GM23338 (cell line): Measurements from ENCODE around the gene NOPCHAP1. TPM values are rescaled to one million over a fixed set of nuclear protein-coding genes. Genes with fewer than 3 reads are reported as not detected.

ENCODE experiments used
- ATAC-seq: fragments of 200-7000 bp; cut with Tn5 transposase; 3 replicates; pipeline ENCODE4 v1.9.1; 2020
- DNase-seq: peaks from one replicate; pipeline ENCODE4 v3.0.0-alpha.2; 2015; ENCODE audit warnings: low spot score
- H2AFZ ChIP-seq: fragments of 200-600 bp; sonication (generic); 2 replicates; pipeline ENCODE4 v1.8.0; 2016; ENCODE audit warnings: antibody characterized with exemption, mild to moderate bottlenecking, moderate library complexity
- H3F3A ChIP-seq: fragments of 200-600 bp; sonication (generic); replicated peaks from 2 replicates; pipeline ENCODE4 v1.8.0; 2017; ENCODE audit warnings: antibody characterized with exemption, mixed run types, low read depth
- H3K27ac ChIP-seq: fragments of 200-600 bp; sonication (generic); 2 replicates; pipeline ENCODE4 v1.6.1; 2016; ENCODE audit warnings: low read depth
- H3K27me3 ChIP-seq: fragments of 200-600 bp; sonication (generic); 2 replicates; pipeline ENCODE4 v1.8.0; 2016; ENCODE audit warnings: mild to moderate bottlenecking, mixed run types, moderate library complexity; ENCODE audit not compliant: insufficient read depth
- H3K36me3 ChIP-seq: fragments of 200-600 bp; sonication (generic); 2 replicates; pipeline ENCODE4 v1.8.0; 2016; ENCODE audit warnings: mild to moderate bottlenecking; ENCODE audit not compliant: insufficient read depth
- H3K4me1 ChIP-seq: fragments of 200-600 bp; sonication (generic); 2 replicates; pipeline ENCODE4 v1.8.0; 2016; ENCODE audit warnings: mild to moderate bottlenecking, moderate library complexity; ENCODE audit not compliant: insufficient read depth
- H3K4me2 ChIP-seq: fragments of 200-600 bp; sonication (generic); 2 replicates; pipeline ENCODE4 v1.7.1; 2017; ENCODE audit warnings: mixed run types
- H3K4me3 ChIP-seq: fragments of 200-600 bp; sonication (generic); 2 replicates; pipeline ENCODE4 v1.6.1; 2016; ENCODE audit warnings: mixed run types
- H3K79me2 ChIP-seq: fragments of 200-600 bp; sonication (generic); replicated peaks from 2 replicates; pipeline ENCODE4 v1.8.0; 2017; ENCODE audit warnings: mild to moderate bottlenecking; ENCODE audit not compliant: insufficient read depth
- H3K9me2 ChIP-seq: fragments of 200-600 bp; sonication (generic); 2 replicates; pipeline ENCODE4 v1.8.0; 2017; ENCODE audit not compliant: insufficient read depth
- H4K20me1 ChIP-seq: fragments of 200-600 bp; sonication (generic); replicated peaks from 2 replicates; pipeline ENCODE4 v1.8.0; 2017; ENCODE audit warnings: mild to moderate bottlenecking; ENCODE audit not compliant: insufficient read depth
- H3K27ac Mint-ChIP-seq: 2 replicates; pipeline ENCODE4 v1.8.0; 2020; ENCODE audit warnings: inconsistent platforms, mild to moderate bottlenecking, moderate library complexity, mixed read lengths
- H3K27me3 Mint-ChIP-seq: 3 replicates; pipeline ENCODE4 v1.8.0; 2022; ENCODE audit warnings: low read depth, mild to moderate bottlenecking, moderate library complexity, mixed read lengths, inconsistent platforms; ENCODE audit not compliant: insufficient read depth, poor library complexity
- H3K36me3 Mint-ChIP-seq: 3 replicates; pipeline ENCODE4 v1.8.0; 2021; ENCODE audit warnings: low read depth, mild to moderate bottlenecking, inconsistent platforms, moderate library complexity, mixed read lengths
- H3K4me1 Mint-ChIP-seq: 3 replicates; pipeline ENCODE4 v1.8.0; 2020; ENCODE audit warnings: mild to moderate bottlenecking, inconsistent platforms, mixed read lengths
- H3K4me3 Mint-ChIP-seq: 3 replicates; pipeline ENCODE4 v1.8.0; 2021; ENCODE audit warnings: moderate library complexity, mild to moderate bottlenecking, inconsistent platforms, mixed read lengths
- H3K9me3 Mint-ChIP-seq: 3 replicates; pipeline ENCODE4 v1.8.0; 2020; ENCODE audit warnings: moderate library complexity, mild to moderate bottlenecking, inconsistent platforms, mixed read lengths
- EZH2 ChIP-seq: fragments of 200-600 bp; sonication (generic); IDR thresholded peaks from one replicate; pipeline ENCODE4 v1.8.0; 2017; ENCODE audit warnings: antibody characterized with exemption, mild to moderate bottlenecking, low read depth; ENCODE audit not compliant: unreplicated experiment
- EZH2phosphoT487 ChIP-seq: fragments of 200-600 bp; sonication (generic); IDR thresholded peaks from one replicate; pipeline ENCODE4 v1.8.1; 2018; ENCODE audit warnings: antibody characterized with exemption; ENCODE audit not compliant: unreplicated experiment
- JUNB ChIP-seq: IDR thresholded peaks from one replicate; pipeline ENCODE4 v1.6.1; 2016; ENCODE audit warnings: antibody characterized with exemption; ENCODE audit not compliant: unreplicated experiment
- POLR2AphosphoS5 ChIP-seq: IDR thresholded peaks from 2 replicates; pipeline ENCODE4 v1.6.1; 2016; ENCODE audit warnings: antibody characterized with exemption, low read depth
- STAT1 ChIP-seq: IDR thresholded peaks from one replicate; pipeline ENCODE4 v1.6.1; 2016; ENCODE audit warnings: antibody characterized with exemption; ENCODE audit not compliant: unreplicated experiment
- ZNF114 ChIP-seq: fragments of 250-450 bp; sonication (Bioruptor Pico); IDR thresholded peaks from 2 replicates; pipeline ENCODE4 v1.5.0; 2020; ENCODE audit warnings: mild to moderate bottlenecking, moderate library complexity
- polyA plus RNA-seq: library from polyadenylated mRNA; unstranded; fragments of >200 nt; fragmentation: Nextera tagmentation; extraction: Ambion mirVana; gene quantifications from 2 replicates; pipeline ENCODE4 v1.2.1, GENCODE V29; 2016
- total RNA-seq: library from RNA; depleted of rRNA; stranded (reverse); fragments of >200 nt; shearing (Covaris generic); gene quantifications from 2 replicates; pipeline ENCODE4 v1.2.3, GENCODE V29; 2014
- TF ChIP-seq, protein P1 (sequence below): IDR thresholded peaks from 2 replicates; pipeline ENCODE4 v1.6.1; 2016; ENCODE audit warnings: antibody characterized with exemption
- TF ChIP-seq, protein P2 (sequence below), 2 experiments: fragments of 200-600 bp in 1 of 2; sonication (generic) in 1 of 2; conservative IDR thresholded peaks; 2 replicates each; pipeline versions ENCODE4 v1.5.1 to v1.6.1; 2016 to 2017; ENCODE audit warnings: antibody characterized with exemption in 2 of 2, low read depth in 2 of 2, mild to moderate bottlenecking in 2 of 2, moderate library complexity in 1 of 2
- TF ChIP-seq, protein P3 (sequence below): IDR thresholded peaks from one replicate; pipeline ENCODE4 v1.6.1; 2018; ENCODE audit warnings: antibody characterized with exemption; ENCODE audit not compliant: unreplicated experiment

The NOPCHAP1 gene
- total and polyA plus RNA-seq, 2 experiments from 2014 or later, result 14.7 to 221 TPM

DNA sequence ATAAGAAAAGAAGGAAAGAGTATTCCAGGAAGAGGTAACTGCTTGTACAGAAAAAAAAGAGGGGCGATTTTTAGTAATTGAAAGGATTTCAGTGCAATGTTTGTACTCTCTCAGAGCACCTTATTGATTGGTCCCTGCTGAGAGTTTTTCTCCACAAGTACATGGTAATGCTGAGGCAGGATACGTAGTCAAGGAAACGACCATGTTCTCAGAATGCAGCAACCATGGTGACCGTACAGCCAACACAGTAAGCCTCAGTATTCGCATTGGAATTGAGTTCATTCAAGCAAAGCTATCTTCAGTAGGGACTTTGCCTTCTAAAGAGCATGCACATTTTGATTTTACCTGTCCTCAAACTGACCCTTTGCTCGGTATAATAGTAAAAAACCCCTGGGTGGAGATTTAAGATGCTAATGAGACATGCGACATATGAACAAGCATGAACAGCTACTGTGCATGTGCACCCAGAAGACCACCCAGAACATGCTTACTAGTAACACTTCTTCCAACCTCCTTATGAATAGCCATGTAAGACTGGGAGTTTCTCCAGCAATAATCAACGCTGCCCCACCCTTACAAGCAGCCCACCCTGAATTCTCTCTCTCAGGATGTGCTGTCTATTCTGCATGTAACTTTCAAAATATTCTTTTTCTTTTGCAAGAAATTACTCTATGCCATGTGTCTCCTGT is 21.8 kb upstream of the NOPCHAP1 start:
- Mint-ChIP-seq H3K27me3 (peaks cover 2% of the 10 kb centered on the region), H3K27ac (no peak overlapping the region), H3K36me3 (no peaks in the 10 kb centered on the region), H3K4me3 (no peak overlapping the region), H3K4me1 (peaks cover 7% of the 10 kb centered on the region; the same call in 2 of the 3 replicates), H3K9me3 (no peaks in the 10 kb centered on the region)
- H3F3A ChIP-seq, result no peaks in the 10 kb centered on the region
- TF ChIP-seq, protein P1, sequence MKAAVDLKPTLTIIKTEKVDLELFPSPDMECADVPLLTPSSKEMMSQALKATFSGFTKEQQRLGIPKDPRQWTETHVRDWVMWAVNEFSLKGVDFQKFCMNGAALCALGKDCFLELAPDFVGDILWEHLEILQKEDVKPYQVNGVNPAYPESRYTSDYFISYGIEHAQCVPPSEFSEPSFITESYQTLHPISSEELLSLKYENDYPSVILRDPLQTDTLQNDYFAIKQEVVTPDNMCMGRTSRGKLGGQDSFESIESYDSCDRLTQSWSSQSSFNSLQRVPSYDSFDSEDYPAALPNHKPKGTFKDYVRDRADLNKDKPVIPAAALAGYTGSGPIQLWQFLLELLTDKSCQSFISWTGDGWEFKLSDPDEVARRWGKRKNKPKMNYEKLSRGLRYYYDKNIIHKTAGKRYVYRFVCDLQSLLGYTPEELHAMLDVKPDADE, result no peak
- no peak for TF ChIP-seq POLR2AphosphoS5
- TF ChIP-seq, protein P2, sequence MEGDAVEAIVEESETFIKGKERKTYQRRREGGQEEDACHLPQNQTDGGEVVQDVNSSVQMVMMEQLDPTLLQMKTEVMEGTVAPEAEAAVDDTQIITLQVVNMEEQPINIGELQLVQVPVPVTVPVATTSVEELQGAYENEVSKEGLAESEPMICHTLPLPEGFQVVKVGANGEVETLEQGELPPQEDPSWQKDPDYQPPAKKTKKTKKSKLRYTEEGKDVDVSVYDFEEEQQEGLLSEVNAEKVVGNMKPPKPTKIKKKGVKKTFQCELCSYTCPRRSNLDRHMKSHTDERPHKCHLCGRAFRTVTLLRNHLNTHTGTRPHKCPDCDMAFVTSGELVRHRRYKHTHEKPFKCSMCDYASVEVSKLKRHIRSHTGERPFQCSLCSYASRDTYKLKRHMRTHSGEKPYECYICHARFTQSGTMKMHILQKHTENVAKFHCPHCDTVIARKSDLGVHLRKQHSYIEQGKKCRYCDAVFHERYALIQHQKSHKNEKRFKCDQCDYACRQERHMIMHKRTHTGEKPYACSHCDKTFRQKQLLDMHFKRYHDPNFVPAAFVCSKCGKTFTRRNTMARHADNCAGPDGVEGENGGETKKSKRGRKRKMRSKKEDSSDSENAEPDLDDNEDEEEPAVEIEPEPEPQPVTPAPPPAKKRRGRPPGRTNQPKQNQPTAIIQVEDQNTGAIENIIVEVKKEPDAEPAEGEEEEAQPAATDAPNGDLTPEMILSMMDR (conservative IDR thresholded peaks at IDR 0.05; ENCODE audit: low read depth in 2 of 2), result no peak
- TF ChIP-seq ZNF114 (CRISPR knock-in tag), result no peak
- H3K4me3 ChIP-seq, result no peak overlapping the region
- 0 out of 2 replicates have a peak, but pooled peaks cover 3% of the 10 kb centered on the region for H3K4me1 ChIP-seq
- no peaks in the 10 kb centered on the region for H4K20me1 ChIP-seq
- H3K9me2 ChIP-seq, result no peaks in the 10 kb centered on the region
- no peak overlapping the region for H3K4me2 ChIP-seq
- DNase-seq, result no peak
- no peak overlapping the region for H3K27ac ChIP-seq
- no peaks in the 10 kb centered on the region for H3K79me2 ChIP-seq
- no peak for ATAC-seq
- no peak overlapping the region for H2AFZ ChIP-seq
- peaks cover 10% of the 10 kb centered on the region; the same call in 1 of the 2 replicates for H3K27me3 ChIP-seq
- no peaks in the 10 kb centered on the region for H3K36me3 ChIP-seq

DNA sequence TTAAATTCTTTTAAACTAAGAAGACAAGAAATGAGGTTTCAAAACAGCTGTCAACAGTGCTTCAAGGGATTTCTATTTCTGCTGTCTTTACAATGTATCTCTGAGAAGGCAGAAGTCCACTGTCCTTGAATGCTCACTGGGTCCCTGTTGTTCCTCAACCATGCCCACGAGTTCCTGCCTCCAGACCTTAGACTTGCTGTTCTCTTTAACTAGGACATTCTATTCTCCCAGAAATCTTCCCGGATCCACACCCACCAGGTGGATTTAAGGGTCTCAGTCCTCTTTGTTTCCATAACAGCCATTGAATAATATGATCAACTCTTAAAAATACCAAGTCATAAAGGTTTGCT is 21.3 kb upstream of the NOPCHAP1 start:
- Mint-ChIP-seq H3K9me3 (no peaks in the 10 kb centered on the region), H3K27me3 (peaks cover 2% of the 10 kb centered on the region), H3K36me3 (no peaks in the 10 kb centered on the region), H3K4me1 (peaks cover 7% of the 10 kb centered on the region; the same call in 2 of the 3 replicates), H3K4me3 (no peak overlapping the region), H3K27ac (no peak overlapping the region)
- H3F3A ChIP-seq, result no peaks in the 10 kb centered on the region
- no peak overlapping the region for H3K4me2 ChIP-seq
- no peak for ATAC-seq
- no peak overlapping the region for H3K27ac ChIP-seq
- H2AFZ ChIP-seq, result no peak overlapping the region
- DNase-seq, result no peak
- H3K27me3 ChIP-seq, result peaks cover 5% of the 10 kb centered on the region; the same call in 1 of the 2 replicates
- no peaks in the 10 kb centered on the region for H4K20me1 ChIP-seq
- H3K36me3 ChIP-seq, result no peaks in the 10 kb centered on the region
- TF ChIP-seq ZNF114 (CRISPR knock-in tag), result no peak
- no peak for TF ChIP-seq JUNB
- TF ChIP-seq, protein P2 (conservative IDR thresholded peaks at IDR 0.05; ENCODE audit: low read depth in 2 of 2), result no peak
- no peak for TF ChIP-seq STAT1
- no peak for TF ChIP-seq EZH2phosphoT487
- no peak for TF ChIP-seq EZH2
- TF ChIP-seq, protein P3, sequence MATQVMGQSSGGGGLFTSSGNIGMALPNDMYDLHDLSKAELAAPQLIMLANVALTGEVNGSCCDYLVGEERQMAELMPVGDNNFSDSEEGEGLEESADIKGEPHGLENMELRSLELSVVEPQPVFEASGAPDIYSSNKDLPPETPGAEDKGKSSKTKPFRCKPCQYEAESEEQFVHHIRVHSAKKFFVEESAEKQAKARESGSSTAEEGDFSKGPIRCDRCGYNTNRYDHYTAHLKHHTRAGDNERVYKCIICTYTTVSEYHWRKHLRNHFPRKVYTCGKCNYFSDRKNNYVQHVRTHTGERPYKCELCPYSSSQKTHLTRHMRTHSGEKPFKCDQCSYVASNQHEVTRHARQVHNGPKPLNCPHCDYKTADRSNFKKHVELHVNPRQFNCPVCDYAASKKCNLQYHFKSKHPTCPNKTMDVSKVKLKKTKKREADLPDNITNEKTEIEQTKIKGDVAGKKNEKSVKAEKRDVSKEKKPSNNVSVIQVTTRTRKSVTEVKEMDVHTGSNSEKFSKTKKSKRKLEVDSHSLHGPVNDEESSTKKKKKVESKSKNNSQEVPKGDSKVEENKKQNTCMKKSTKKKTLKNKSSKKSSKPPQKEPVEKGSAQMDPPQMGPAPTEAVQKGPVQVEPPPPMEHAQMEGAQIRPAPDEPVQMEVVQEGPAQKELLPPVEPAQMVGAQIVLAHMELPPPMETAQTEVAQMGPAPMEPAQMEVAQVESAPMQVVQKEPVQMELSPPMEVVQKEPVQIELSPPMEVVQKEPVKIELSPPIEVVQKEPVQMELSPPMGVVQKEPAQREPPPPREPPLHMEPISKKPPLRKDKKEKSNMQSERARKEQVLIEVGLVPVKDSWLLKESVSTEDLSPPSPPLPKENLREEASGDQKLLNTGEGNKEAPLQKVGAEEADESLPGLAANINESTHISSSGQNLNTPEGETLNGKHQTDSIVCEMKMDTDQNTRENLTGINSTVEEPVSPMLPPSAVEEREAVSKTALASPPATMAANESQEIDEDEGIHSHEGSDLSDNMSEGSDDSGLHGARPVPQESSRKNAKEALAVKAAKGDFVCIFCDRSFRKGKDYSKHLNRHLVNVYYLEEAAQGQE, result no peak
- no peaks in the 10 kb centered on the region for H3K4me1 ChIP-seq
- H3K4me3 ChIP-seq, result no peak overlapping the region
- H3K9me2 ChIP-seq, result no peaks in the 10 kb centered on the region
- no peaks in the 10 kb centered on the region for H3K79me2 ChIP-seq
